GM12878 (cell line): ENCODE data around the gene TRA2B. TPM values are rescaled to one million over a fixed set of nuclear protein-coding genes. Genes with fewer than 3 reads are reported as not detected.

Experiments
- ATAC-seq: fragments of 200-7000 bp; cut with Tn5 transposase; 3 replicates; pipeline ENCODE4 v1.9.1; 2020; ENCODE audit warnings: mild to moderate bottlenecking, moderate library complexity
- BruUV-seq: library from RNA; stranded (reverse); fragments of 400-500 nt; replicated peaks from 2 replicates; lab custom pipeline; 2021; lab: Mats Ljungman, UMichigan
- CTCF ChIA-PET: fragments of 300-600 bp; sonication (Branson Sonifier 250); formaldehyde crosslinking; extraction: SDS; loops from one replicate; lab custom pipeline; 2021; ENCODE audit warnings: inconsistent platforms; lab: Yijun Ruan, JAX
- POLR2A ChIA-PET: fragments of 350-600 bp; formaldehyde crosslinking; extraction: SDS; loops from one replicate; lab custom pipeline; 2021; ENCODE audit warnings: inconsistent platforms; lab: Charles Lee
- RAD21 ChIA-PET: fragments of 300-600 bp; sonication (Branson Sonifier 250); formaldehyde crosslinking; loops from one replicate; lab custom pipeline; 2023; ENCODE audit warnings: antibody characterized with exemption; ENCODE audit not compliant: unreplicated experiment; lab: Charles Lee
- SMC1A ChIA-PET: fragments of 300-600 bp; sonication (Branson Sonifier 250); formaldehyde crosslinking; loops from one replicate; lab custom pipeline; 2023; ENCODE audit not compliant: unreplicated experiment, uncharacterized antibody; lab: Charles Lee
- DNase-seq: peaks from one replicate; pipeline ENCODE4 v3.0.0-alpha.2; 2011; ENCODE audit warnings: low read depth, low spot score
- FAIRE-seq: peaks from 3 replicates; lab custom pipeline; 2011; peaks lifted over from hg19 to GRCh38; lab: Jason Lieb, UNC
- H2AFZ ChIP-seq: 2 replicates; pipeline ENCODE4 v1.6.0; 2011; ENCODE audit warnings: low read depth, low read length, control low read depth; ENCODE audit not compliant: control insufficient read depth
- H3K27ac ChIP-seq: 2 replicates; pipeline ENCODE4 v1.5.1; 2011; ENCODE audit warnings: control low read depth; ENCODE audit not compliant: control insufficient read depth, insufficient read depth
- H3K27me3 ChIP-seq, 2 experiments: replicated peaks in 1 of 2; 2 replicates each; pipeline versions ENCODE4 v1.6.0 to v1.6.1; 2011; ENCODE audit warnings: low read length in 1 of 2; ENCODE audit not compliant: control insufficient read depth in 2 of 2, insufficient read depth in 2 of 2
- H3K36me3 ChIP-seq, 2 experiments: 2 replicates each; pipeline ENCODE4 v1.5.1; 2011; ENCODE audit warnings: low read length in 1 of 2; ENCODE audit not compliant: control insufficient read depth in 2 of 2, insufficient read depth in 2 of 2
- H3K4me1 ChIP-seq: 2 replicates; pipeline ENCODE4 v1.6.1; 2011; ENCODE audit warnings: mild to moderate bottlenecking, low read length, moderate library complexity, mixed read lengths; ENCODE audit not compliant: control insufficient read depth, insufficient read depth
- H3K4me2 ChIP-seq: 2 replicates; pipeline ENCODE4 v1.6.0; 2011; ENCODE audit warnings: control low read depth; ENCODE audit not compliant: control insufficient read depth, insufficient read depth
- H3K4me3 ChIP-seq: fragments of 200-600 bp; sonication (generic); 2 replicates; pipeline ENCODE4 v1.5.1; 2016
- H3K79me2 ChIP-seq: 2 replicates; pipeline ENCODE4 v1.6.0; 2011; ENCODE audit warnings: low read length; ENCODE audit not compliant: control insufficient read depth, insufficient read depth
- H3K9ac ChIP-seq: 2 replicates; pipeline ENCODE4 v1.8.0; 2011; ENCODE audit warnings: low read length, control low read depth, mixed read lengths; ENCODE audit not compliant: control insufficient read depth, insufficient read depth
- H3K9me3 ChIP-seq: replicated peaks from 3 replicates; pipeline ENCODE4 v1.5.1; 2011; ENCODE audit warnings: mild to moderate bottlenecking, low read length; ENCODE audit not compliant: control insufficient read depth, insufficient read depth
- H4K20me1 ChIP-seq: 2 replicates; pipeline ENCODE4 v1.6.0; 2011; ENCODE audit not compliant: control insufficient read depth, insufficient read depth
- CBX3 ChIP-seq: fragments of 200-600 bp; sonication (generic); IDR thresholded peaks from 2 replicates; pipeline ENCODE4 v1.6.1; 2016; ENCODE audit warnings: low read depth, borderline replicate concordance
- EED ChIP-seq: sonication (generic); IDR thresholded peaks from 2 replicates; pipeline ENCODE4 v1.6.1; 2016; ENCODE audit warnings: antibody characterized with exemption, low read depth
- ETV6 ChIP-seq, 2 experiments: fragments of 450-650 bp in 1 of 2; IDR thresholded peaks in 1 of 2; conservative IDR thresholded peaks in 1 of 2; 2 replicates each; pipeline ENCODE4 v1.6.1; 2014; ENCODE audit warnings: antibody characterized with exemption in 1 of 2, borderline replicate concordance in 1 of 2, low read depth in 1 of 2, mild to moderate bottlenecking in 1 of 2, moderate library complexity in 1 of 2
- FOXM1 ChIP-seq: IDR thresholded peaks from 2 replicates; pipeline ENCODE4 v1.6.1; 2012; ENCODE audit warnings: low read depth, mild to moderate bottlenecking, inconsistent platforms, low read length, moderate library complexity
- IKZF1 ChIP-seq: fragments of 450-650 bp; conservative IDR thresholded peaks from 2 replicates; pipeline ENCODE4 v1.6.1; 2017; ENCODE audit warnings: antibody characterized with exemption, mild to moderate bottlenecking
- IKZF2 ChIP-seq, 2 experiments: fragments of 450-650 bp; IDR thresholded peaks; 2 replicates each; pipeline ENCODE4 v1.6.1; 2017; ENCODE audit warnings: mild to moderate bottlenecking in 2 of 2, moderate library complexity in 2 of 2
- PAX8 ChIP-seq: fragments of 450-650 bp; IDR thresholded peaks from 2 replicates; pipeline ENCODE4 v1.6.1; 2017; ENCODE audit warnings: mild to moderate bottlenecking, moderate library complexity
- RAD21 ChIP-seq: IDR thresholded peaks from 2 replicates; pipeline ENCODE4 v1.6.1; 2011; ENCODE audit warnings: mild to moderate bottlenecking, low read depth, low read length, moderate library complexity; ENCODE audit not compliant: insufficient read depth
- SMC3 ChIP-seq: IDR thresholded peaks from 2 replicates; pipeline ENCODE4 v1.6.1; 2011; ENCODE audit warnings: low read length, improper control_type of control experiment, borderline replicate concordance
- YY1 ChIP-seq: IDR thresholded peaks from 2 replicates; pipeline ENCODE4 v1.6.1; 2011; ENCODE audit warnings: low read depth, mild to moderate bottlenecking, low read length
- ZBED1 ChIP-seq: IDR thresholded peaks from 2 replicates; pipeline ENCODE4 v1.6.1; 2016; ENCODE audit warnings: borderline replicate concordance
- WGBS: methylation state at CpG from one replicate; pipeline ENCODE4 v1.1.6; 2016; ENCODE audit warnings: low lambda C conversion rate; ENCODE audit not compliant: insufficient replicate concordance, insufficient coverage; ENCODE audit errors: missing lambda C conversion rate; 5-methylcytosine and 5-hydroxymethylcytosine counted together
- in situ Hi-C: fragments of 300-500 bp; cut with MboI; formaldehyde crosslinking; loops from 9 replicates; pipeline ENCODE4 v1.14.3; 2018; ENCODE audit warnings: mixed read lengths
- intact Hi-C: fragments of 100-400 bp; cut with micrococcal nuclease; formaldehyde crosslinking; loops from one replicate; pipeline ENCODE4 v1.14.2; 2022; ENCODE audit not compliant: unreplicated experiment
- polyA plus RNA-seq, 11 experiments: library from polyadenylated mRNA; depleted of rRNA in 4 of 11; unstranded in 6 of 11; stranded (reverse) in 5 of 11; fragments of >200 nt; fragmentation: Nextera tagmentation in 4 of 11; fragmentation: Illumina TruSeq in 1 of 11; extraction: Ambion mirVana in 4 of 11; extraction: Trizol in 1 of 11; gene quantifications; 1 replicate in 1 of 11; 2 replicates in 10 of 11; pipeline versions ENCODE4 v1.2.1 to v1.2.3, GENCODE V29; 2011 to 2016; ENCODE audit warnings: inconsistent platforms in 2 of 11, missing spikeins in 2 of 11, low read depth in 1 of 11
- total RNA-seq, 4 experiments: library from RNA; depleted of rRNA in 3 of 4; stranded (reverse); fragments of >200 nt in 3 of 4; fragmentation: Illumina TruSeq in 1 of 4; extraction: Trizol in 1 of 4; gene quantifications; 2 replicates each; pipeline versions ENCODE4 v1.2.1 to v1.2.3, GENCODE V29; 2013 to 2021
- TF ChIP-seq, protein P1 (sequence below), 3 experiments: IDR thresholded peaks in 2 of 3; conservative IDR thresholded peaks in 1 of 3; 2 replicates each; pipeline ENCODE4 v1.5.1; 2011; ENCODE audit warnings: low read depth in 3 of 3, low read length in 3 of 3, mild to moderate bottlenecking in 3 of 3, control low read depth in 2 of 3, moderate library complexity in 2 of 3, inconsistent platforms in 1 of 3, mixed read lengths in 1 of 3; ENCODE audit not compliant: control insufficient read depth in 2 of 3, insufficient read depth in 1 of 3; ENCODE audit errors: extremely low read depth in 1 of 3

TRA2B gene
- total and polyA plus RNA-seq, 10 of the 15 experiments (the other 5 are each of a cell fraction or from before 2014, with no cell fraction given), result 130 to 317 (median 278) TPM

DNA sequence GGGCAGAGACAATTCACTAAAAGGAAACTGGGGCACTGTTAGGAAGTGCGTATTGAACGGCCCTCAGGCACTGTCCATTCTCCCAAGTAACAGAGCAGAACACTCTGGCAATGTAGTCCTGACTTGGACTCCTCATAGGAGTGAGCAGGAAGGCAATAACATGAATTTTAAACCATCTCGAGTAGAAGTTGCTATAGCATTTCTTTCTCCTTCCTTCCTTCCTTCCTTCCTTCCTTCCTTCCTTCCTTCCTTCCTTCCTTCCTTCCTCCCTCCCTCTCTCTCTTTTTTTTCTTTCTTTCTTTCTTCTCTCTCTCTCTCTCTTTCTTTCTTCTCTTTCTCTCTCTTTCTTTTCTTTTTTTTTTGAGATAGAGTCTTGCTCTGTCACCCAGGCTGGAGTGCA is 46.4 kb upstream of the TRA2B start:
- POLR2A ChIA-PET, result no interaction called here
- peak in 1 of 2 experiments; percentile 85; a peak in 2 of 4 replicates for TF ChIP-seq ETV6 (conservative IDR thresholded peaks at IDR 0.05 in 1 of 2, IDR thresholded peaks at IDR 0.05 in 1 of 2; ENCODE audit: borderline replicate concordance in 1 of 2, low read depth in 1 of 2)
- no peak for TF ChIP-seq CBX3
- intact Hi-C loops, result no loop called here

GRCh38 chr3:185983495-185984141 is 45.8 kb upstream of the TRA2B start:
- H3K9ac ChIP-seq, result no peak overlapping the region
- H3K27me3 ChIP-seq, result no peaks in the 10 kb centered on the region
- ChIA-PET RAD21 (interaction anchor here (0.8 to 7.8 kb wide), 14 partner anchors 40 to 633 kb away, joined by 3 to 133 read pairs (median 5); no protein-coding TSS in a partner anchor), CTCF (interaction anchor here (0.6 to 7.9 kb wide), 36 partner anchors 9 to 838 kb away, joined by 3 to 87 read pairs (median 4); partner anchors contain the start of genes CRYGS and DNAJB11), POLR2A (interaction anchor here (0.7 to 1.0 kb wide), 2 partner anchors 11 to 556 kb away, joined by 3 to 5 read pairs; no protein-coding TSS in a partner anchor), SMC1A (interaction anchor here (0.6 to 7.7 kb wide), 21 partner anchors 40 to 634 kb away, joined by 3 to 85 read pairs (median 5); partner anchors contain the start of genes CRYGS and TBCCD1)
- in situ Hi-C loops, result loop anchor here (5.0 kb wide), 3 partner anchors 259 to 624 kb away; no protein-coding TSS in a partner anchor
- ATAC-seq (peak; percentile 96), DNase-seq (no peak), FAIRE-seq (peak; percentile 68)
- no TSS peak for BruUV-seq
- H2AFZ ChIP-seq, result no peak overlapping the region
- H4K20me1 ChIP-seq, result no peaks in the 10 kb centered on the region
- no peak overlapping the region for H3K4me3 ChIP-seq
- H3K79me2 ChIP-seq, result no peaks in the 10 kb centered on the region
- TF ChIP-seq YY1 (peak; percentile 71), EED (peak; percentile 43; the same call in 1 of the 2 replicates), ZBED1 (no peak), PAX8 (no peak), SMC3 (peak; percentile 90), IKZF2 (IDR thresholded peaks at IDR 0.05) (peak in 1 of 2 experiments; percentile 36; a peak in 1 of 4 replicates), IKZF1 (peak; percentile 29; the same call in 1 of the 2 replicates), RAD21 (peak; percentile 99), FOXM1 (no peak)
- TF ChIP-seq, protein P1, sequence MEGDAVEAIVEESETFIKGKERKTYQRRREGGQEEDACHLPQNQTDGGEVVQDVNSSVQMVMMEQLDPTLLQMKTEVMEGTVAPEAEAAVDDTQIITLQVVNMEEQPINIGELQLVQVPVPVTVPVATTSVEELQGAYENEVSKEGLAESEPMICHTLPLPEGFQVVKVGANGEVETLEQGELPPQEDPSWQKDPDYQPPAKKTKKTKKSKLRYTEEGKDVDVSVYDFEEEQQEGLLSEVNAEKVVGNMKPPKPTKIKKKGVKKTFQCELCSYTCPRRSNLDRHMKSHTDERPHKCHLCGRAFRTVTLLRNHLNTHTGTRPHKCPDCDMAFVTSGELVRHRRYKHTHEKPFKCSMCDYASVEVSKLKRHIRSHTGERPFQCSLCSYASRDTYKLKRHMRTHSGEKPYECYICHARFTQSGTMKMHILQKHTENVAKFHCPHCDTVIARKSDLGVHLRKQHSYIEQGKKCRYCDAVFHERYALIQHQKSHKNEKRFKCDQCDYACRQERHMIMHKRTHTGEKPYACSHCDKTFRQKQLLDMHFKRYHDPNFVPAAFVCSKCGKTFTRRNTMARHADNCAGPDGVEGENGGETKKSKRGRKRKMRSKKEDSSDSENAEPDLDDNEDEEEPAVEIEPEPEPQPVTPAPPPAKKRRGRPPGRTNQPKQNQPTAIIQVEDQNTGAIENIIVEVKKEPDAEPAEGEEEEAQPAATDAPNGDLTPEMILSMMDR (IDR thresholded peaks at IDR 0.05 in 2 of 3, conservative IDR thresholded peaks at IDR 0.05 in 1 of 3; ENCODE audit: control insufficient read depth in 2 of 3, extremely low read depth in 1 of 3, insufficient read depth in 1 of 3, low read depth in 3 of 3, low read length in 3 of 3), result peak; percentile 84 to 87 (median 86)
- no peaks in the 10 kb centered on the region for H3K36me3 ChIP-seq
- WGBS, result 23% methylated on average over 23 of the region's 23 CpGs
- H3K9me3 ChIP-seq, result no peaks in the 10 kb centered on the region
- H3K27ac ChIP-seq, result no peak overlapping the region
- H3K4me2 ChIP-seq, result no peak overlapping the region
- intact Hi-C loops, result loop anchor here (1.0 kb wide), 2 partner anchors 258 to 557 kb away; no protein-coding TSS in a partner anchor
- H3K4me1 ChIP-seq, result no peaks in the 10 kb centered on the region

More for the DNA sequence above, 46.4 kb upstream of the TRA2B start:
- ChIA-PET SMC1A (no interaction called here), RAD21 (no interaction called here), CTCF (no interaction called here)
- Histone ChIP-seq H3K27me3 (no peaks in the 10 kb centered on the region), H3K9ac (no peak overlapping the region), H4K20me1 (no peaks in the 10 kb centered on the region), H3K27ac (no peak overlapping the region), H3K9me3 (no peaks in the 10 kb centered on the region), H3K4me1 (no peaks in the 10 kb centered on the region), H3K4me3 (no peak overlapping the region), H3K36me3 (no peaks in the 10 kb centered on the region), H3K4me2 (no peak overlapping the region), H3K79me2 (no peaks in the 10 kb centered on the region), H2AFZ (no peak overlapping the region)
- BruUV-seq, result no TSS peak
- ATAC-seq (peak; percentile 32), DNase-seq (no peak), FAIRE-seq (no peak)
- in situ Hi-C loops, result loop anchor here (5.0 kb wide), 3 partner anchors 258 to 623 kb away; no protein-coding TSS in a partner anchor
- 64% methylated on average over 3 of the region's 3 CpGs for WGBS
